Midbrain (tissue), 1 donor: Measurements from ENCODE around the gene LARP4B.

Experiments
- DNase-seq: peaks from one replicate; lab custom pipeline; 2025; lab: John Stamatoyannopoulos, UW

Gene LARP4B

DNA sequence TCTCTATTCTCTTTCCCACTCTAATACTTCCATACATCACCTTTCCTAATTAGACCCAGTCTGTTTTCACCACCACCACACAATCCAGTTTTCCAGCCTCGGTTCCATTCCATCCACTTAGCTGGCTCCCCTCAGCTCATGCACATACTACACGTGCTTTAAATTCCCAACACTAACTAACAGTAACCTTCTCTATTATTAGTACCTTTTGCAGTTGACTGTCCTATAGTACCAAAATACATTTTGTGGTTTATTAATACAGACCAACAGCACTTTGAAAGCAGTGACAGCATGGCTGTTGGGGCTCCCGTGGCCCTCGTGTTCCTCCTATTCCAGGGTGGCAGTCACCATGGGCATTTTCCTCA is 64.9 kb downstream of the LARP4B start:
- DNase-seq = no peak

DNA sequence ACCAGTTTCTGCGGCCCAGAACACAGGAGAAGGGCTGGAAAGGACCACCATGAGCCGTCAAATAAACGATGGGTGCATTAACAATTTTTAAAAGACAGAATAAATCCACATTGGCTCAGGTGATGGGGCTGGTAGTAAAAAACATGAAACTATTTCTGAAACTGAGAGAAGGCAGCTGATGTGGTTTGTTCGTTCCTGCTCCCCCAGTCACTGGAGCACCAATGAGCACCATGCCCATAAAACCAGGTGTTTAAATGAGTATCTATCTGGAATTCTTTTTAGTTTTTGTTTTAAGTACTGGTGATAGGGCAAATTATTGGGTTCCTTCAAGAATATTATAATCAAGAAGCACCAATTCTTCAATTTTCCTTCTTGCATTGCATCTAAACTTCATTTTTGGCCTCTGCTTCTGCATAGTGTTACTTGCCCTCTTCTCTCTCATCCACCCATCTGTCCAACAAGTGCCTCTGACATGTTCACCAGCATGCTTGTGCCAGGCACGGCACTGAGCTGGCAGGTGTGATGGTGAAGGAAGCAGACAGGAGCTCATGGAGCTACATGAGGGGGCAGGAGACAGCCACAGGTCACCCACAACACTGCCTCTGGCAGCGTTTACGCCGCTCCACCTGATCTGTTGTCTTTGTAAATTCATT is 65.5 kb downstream of the LARP4B start:
- DNase-seq = no peak

DNA sequence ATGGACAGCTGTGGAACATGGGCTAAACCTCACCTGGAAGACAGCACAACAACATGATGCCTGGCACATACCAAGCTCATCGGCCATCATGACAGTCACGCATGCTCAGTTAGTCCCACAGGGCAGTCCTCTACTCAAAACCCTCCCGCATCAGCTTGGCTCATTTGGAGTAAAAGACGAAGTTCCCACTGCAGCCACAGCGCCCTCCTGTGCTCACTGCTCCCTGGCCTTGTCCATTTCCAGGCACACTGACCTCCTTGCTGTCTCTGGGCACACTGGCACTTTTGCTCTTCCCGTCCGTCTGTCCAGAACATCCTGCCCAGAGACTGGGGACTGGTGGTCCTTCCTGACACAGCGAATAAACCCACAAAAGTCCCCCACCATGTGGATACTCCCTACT is 66.2 kb downstream of the LARP4B start:
- no peak for DNase-seq

DNA sequence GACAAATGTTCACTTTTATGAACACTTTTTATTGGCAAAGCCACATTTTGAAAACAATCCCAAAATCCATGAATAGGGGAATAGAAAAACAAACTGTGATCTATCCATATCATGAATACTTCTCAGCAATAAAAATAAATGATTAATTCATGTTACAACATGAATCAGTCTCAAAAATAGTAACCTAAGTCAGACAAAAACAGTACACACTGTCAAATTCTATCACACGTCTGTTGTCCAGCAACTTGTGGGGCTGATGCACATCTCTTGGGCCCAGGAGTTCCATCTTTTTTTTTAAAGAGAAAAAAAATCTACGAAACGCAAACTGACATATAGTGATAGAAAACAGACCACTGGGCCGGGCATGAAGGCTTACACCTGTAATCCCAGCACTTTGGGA is 71.0 kb downstream of the LARP4B start:
- no peak for DNase-seq

DNA sequence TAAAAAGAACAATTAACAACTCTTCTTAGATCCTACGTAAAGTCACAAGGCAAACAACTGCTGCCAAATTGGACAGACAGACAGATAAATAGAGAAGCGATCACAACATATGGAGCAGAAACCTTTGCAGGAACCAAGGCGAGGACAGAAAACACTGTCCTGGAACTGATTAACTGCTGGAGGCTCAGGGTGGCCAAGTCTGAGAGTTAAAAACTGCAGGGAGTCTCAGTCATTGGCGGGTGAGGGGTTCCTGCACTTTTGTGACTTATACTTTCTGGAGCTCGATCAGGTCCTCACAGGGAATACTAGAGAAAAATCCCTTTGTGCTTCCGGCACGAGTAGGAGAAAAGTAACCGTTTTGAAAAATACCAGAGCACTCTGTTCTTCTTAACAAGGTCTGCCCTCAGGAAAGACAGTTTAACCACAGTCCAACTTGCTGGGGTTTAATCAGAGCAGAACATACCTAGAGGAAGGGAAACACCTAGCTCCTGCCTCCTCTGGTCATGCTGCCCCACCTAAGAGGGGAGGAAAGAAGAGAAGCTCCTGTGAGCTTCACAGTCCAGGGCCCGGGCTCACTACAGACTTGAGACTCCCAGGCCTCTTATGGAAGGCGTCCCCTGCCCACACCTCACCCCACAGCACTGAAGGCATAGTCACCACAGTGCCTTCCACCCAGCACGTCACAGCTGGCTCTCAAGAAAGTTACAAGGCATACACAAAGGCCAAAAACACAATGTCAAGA is 74.9 kb downstream of the LARP4B start:
- no peak for DNase-seq

DNA sequence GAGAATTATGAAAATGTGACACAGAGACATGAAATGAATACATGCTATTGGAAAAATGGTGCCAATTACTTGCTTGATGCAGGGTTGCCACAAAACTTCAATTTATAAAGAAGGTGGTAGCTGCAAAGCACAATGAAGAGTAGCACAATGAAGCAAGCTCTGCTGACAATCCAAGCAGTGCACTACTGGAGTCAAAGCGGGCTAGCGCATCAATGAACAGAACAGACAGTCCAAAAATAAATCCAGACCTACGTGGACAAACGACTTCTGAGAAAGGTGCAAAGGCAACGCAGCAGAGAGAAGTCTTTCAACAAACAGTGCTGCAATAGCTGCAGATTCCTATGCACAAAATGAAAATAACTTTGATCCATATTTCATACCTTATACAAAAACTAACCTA is 75.8 kb downstream of the LARP4B start:
- no peak for DNase-seq

DNA sequence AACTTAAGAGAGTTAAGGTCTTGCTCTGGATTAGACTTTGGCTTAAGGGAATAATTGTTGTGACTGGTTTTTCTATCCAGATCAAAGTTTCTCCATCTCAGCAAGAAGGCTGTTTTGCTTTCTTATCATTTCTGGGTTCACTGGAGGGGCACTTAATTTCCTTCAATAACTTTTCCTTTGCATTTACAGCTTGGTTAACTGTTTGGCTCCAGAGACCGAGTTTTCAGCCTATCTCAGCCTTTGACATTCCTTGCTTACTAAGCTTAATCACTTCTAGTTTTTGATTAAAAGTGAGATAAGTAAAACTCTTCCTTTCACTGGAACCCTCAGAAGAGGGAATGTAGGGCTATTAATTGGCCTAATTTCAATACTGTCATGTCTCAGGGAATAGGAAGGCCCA is 76.4 kb downstream of the LARP4B start:
- no peak for DNase-seq

DNA sequence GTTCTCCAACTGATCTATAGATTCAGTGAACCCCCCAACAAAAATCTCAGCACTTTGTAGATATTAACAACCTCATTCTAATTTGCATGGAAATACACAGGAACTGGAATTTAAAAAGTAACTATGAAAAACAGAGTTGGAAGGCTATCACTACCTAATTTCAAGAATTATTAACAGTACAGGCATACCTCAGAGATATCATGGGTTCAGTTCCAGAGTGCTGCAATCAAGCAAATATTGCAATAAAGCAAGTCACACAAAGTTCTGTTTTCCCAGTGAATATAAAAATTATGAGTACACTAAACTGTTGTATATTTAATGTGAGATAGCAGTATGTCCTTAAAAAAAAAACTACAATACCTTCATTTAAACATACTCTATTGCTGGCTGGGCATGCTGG is 78.5 kb downstream of the LARP4B start:
- DNase-seq = no peak

DNA sequence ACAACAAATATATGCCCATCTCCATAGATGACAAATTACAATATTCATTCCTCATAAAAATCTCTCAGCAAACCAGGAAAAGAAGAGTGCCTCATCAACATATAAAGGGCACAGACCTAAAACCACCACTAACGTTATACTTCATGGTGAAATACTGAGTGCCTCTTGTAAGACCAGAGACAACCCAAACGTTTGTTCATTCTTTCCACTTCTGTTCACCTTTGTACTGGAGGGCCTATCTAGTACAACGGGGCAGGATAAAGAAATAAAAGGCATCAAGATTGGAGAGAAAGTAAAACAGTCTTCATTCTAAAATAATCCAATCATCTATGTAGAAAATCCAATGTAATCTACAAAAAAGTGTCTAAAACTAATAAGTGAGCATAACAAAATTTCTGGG is 79.1 kb downstream of the LARP4B start:
- no peak for DNase-seq

DNA sequence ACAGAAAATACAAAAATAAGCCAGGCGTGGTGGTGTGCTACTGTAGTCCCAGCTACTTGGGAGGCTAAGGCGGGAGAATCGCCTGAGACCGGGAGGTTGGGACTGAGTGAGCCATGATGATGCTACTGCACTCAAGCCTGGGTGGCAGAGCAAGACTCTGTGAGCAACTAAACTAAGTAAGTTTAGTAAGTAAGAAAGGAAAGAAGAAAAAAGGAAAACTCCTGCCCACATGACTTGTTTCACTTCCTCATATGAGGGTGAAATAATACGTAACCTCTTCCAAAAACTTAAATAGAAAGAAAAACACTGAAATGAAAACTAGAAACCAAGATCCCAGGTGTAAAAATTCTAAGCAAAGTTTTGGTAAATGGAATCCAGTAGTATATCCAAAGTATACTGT is 79.6 kb downstream of the LARP4B start:
- DNase-seq = no peak

DNA sequence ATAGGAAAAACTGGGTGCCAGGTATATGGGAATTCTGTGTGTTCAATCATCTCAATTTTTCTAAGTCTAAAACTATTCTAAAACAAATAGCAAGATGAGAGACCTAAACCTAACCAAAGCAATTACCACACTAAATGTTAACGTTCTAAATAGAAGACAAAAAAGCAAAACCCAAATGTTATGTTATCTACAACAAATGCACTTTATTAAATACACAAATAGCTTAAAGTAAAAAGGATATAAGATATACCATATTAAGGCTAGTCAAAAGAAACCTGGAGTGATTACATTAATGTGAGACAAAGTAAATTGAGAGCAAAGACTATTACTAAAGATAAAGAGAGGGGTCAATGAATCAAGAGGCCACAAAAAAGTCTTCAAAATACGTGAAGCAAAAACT is 81.4 kb downstream of the LARP4B start:
- DNase-seq = no peak

DNA sequence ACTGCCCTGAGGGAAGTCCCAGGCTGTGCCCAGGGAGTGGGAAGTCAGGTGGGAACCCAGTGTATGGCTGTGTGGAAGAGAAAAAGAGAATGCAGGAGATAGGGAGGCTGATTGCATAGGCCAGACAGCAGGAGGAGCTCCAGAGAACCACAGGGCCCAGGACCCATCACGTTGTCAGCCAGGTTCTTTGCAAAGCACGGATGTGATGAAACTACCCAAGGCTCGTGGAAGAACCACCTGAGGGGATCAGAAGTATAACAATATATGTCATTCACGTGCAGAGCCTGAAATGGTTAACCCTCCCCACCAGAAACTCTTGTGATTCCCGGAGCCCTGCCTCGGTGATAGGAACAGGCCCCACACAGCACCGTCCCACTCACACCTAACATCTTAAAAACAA is 83.6 kb downstream of the LARP4B start:
- no peak for DNase-seq

DNA sequence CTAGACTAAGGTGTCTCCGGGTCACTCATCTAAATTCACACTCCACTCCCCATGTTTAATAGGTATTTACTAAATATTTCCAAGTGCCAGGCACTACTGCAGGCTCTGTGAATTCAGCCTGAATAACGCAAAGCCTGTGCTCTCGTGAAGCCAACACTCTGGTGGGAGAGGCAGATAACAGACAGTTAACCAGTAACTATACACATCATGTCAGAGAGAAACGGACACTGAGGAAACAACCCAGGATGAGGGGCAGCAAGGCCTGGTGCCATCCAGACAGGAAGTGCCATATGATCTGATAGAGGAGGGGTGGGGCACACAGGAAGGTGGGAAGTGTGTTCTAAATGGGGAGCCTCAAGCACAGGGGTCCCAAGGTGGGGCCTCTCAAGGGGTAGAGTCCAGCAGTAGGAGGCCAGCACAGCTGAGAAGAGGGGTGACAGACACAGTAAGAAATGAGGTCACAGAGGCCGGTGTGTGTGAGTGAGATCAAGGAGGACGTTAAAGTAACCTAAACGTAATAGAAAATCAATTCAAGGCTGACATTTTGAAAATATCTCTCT is 85.3 kb downstream of the LARP4B start:
- no peak for DNase-seq

DNA sequence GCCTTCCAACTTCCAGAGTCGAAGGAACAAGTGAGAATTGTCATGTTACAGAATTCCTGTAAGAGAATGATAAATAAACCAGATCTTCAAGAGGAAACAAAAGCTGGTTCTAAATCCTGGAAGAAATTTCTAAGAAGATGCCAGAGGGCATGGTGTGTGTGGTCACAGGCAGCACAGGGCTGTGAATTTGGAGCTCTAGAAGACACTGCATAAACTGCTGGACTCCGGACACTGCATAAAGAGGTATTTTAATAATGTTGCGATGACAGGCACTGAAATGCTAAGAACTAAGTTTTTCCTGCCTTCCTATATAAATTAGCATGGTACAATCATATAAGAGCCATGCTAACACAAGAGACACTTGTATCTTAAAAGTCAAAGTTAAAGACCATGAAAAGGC is 86.0 kb downstream of the LARP4B start:
- no peak for DNase-seq

DNA sequence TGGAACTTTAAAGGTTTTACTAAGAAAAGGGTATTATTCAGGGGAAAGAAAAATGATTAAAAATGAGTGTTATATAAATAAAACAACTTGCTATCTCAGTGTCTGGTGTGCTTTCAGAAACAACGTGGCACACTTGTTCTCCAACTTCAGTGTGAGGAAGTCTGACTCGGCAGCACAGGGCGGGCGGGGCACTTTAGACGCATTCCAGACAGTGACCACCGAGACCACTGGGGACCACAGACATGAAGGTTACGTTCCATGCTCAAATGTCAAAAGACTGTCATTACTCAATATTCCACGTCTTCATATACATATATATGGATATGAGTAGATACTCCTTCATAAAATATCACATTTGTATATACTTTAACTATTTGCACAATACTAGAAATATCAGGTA is 87.0 kb downstream of the LARP4B start:
- DNase-seq = no peak

DNA sequence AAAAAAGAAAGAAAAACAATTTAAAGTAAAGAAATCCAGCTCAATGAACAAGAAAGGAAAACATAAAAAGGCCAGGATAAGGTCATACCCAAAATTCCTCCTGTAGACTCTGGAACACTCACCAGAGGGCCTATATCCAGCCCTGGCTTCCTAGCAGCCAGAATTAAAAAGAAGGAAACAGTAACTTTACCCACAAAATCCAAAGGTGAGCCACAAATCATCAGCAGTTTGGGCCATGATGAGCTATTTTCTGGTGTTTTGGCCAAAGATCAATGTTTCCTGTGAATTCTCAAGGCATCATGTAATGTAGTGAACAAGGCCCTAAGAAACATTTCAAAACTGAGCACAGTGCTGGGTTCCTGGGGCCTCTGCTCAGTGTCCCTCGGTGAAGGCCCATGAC is 87.8 kb downstream of the LARP4B start:
- no peak for DNase-seq

DNA sequence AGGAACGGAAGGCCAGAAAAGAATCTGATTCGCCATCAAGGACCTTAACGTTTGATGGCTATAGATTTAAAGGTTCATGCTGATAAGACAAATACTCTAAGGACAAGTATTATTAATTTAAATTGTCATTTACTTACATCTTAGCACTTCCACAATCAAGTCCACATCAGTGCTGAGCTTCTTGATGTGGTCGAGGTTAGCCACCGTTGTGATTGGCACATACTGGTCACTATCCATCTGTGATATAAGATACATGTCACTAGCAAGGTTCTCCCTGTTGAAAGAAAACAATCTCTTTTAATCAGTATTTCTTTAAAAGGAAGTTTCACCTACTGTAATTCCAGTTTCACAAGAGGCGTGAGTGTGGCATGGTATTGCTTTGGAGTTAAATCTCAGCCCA is 88.7 kb downstream of the LARP4B start:
- no peak for DNase-seq

DNA sequence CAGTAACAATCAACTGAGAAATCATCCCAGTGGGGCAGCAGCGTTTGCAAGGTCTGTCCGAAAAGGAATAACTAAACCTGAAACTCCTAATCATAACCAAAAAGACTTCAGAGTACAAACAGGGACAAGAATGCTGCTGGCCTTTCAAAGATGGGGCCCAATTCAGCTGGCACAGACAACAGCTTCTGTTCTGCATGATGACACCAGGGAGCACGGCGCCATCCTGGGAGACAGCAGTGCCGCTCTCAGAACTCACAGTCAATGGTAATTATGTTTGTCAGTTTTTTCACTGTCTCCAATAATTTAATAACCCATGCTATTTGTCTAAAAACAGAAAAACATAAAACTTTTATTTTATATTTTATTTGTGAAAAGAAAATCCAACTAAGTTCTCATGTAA is 90.0 kb downstream of the LARP4B start:
- DNase-seq = no peak

DNA sequence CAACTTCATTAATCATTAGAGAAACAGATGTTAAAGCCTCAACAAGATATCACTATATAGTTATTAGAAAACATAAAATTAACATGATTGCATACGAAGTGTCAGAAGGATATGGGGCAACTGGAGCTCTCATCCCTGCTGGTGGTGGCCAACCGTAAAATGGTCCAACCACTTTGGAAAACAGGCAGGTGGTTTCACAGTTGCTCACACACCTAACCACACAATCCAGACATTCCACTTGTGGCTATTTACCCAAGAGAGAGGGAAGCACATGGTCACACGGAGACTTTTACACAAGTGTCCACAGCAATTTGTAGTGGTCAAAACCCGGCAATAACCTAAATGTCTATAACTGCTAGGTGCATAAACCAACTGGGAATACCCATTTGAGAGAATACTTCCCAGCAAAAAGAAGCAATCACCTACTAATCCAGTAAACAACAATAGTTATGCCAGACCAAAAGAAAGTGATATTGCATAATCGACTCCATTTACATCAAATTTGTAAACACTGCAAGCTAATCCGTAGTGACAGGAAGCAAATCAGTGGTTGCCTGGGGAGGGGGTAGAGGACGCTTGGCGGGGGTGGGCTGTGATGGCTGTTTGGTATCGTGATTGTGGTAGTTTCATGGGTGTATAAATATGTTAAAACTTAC is 91.8 kb downstream of the LARP4B start:
- no peak for DNase-seq

DNA sequence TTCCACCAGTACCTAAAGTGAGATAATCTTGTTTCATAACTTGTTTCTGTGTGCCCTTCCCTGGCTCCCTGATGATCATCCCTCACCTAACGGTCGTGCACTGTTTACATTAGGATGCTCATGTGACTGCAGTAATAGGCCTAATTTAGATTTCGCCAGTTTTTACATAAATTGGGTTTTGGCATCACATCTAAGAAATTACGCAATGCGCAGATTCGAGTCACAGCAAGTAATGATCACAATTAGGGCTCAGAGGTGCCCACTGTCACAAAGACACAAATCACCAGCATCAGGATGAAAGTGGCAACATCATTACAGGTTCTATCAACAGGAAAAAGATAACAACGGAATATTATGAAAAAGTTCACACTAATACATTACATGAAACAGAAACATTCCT is 94.7 kb downstream of the LARP4B start:
- no peak for DNase-seq

DNA sequence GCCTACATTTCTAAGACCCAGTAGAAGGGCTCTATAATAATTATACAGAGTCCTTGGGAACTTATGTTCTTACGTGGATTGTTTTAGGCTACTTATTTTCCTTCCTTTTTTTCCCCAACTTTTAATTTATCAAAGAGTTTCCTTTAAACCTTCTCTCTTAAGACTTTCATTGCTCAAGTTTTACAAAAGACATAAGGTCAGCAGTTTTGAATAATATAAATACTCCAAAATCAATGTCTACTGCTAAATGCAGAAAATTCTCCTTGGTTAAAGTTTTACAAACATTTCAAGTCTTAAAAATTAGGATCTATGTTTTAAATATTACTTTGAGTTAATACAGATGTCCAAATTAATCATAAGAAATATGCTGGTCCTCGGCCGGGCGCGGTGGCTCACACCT is 97.0 kb downstream of the LARP4B start:
- no peak for DNase-seq

DNA sequence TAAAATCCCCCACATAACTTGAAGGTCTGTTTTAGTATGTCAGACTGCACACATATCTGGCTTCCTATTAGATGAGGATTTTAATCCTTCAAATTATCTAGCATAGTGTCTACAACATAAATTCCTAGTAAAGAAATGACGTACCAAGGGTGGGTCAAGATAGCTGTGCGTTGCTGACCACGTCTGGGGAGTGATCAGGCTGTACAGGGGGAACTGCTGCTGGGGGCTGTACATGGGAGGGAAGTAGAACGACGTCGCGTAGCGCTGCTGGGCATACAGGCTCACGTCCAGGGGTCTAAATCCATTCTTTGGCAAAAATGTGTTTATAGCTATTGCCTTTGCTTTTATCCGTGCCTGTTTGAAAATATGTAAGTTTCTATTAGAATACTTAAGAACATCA is 102.3 kb downstream of the LARP4B start:
- no peak for DNase-seq

DNA sequence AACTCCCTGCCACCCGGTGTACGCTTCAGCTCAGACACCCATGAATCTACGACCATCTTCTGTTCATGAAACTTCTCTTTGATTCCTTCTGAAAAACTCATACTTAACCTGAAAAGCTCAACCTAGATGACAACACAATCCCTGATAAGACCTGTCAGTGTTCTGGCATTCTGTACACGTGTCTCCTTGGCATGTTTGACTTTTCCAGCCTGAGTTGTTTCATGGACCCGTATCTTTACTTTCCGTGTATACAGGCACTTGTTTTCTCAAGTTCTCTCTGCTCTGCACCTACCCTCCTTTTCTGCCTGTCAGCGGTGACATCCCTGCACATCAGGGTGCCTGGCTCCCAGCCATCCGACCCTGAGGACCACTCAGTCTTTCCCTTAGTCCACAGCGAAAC is 103.3 kb downstream of the LARP4B start:
- DNase-seq = no peak
